ENCODE data around the gene DYNC1H1.

DNA sequence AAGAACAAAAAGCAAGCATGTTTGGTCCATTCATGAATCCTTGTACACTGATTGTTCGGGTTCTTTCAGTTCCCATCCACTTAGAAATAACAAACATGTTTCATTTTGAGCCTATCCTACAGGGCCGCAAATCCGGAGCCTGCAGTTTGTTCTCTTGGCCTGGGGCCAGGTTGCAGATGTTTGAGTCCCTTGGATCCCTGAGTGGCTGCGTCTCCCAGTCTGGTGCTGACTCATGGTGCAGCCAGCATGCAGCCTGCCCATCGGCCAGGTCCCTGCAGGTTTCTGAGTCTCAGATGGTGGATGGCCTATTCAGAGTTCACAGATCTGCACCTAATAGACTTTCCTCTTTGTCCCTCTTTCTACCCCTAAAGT lies 1.9 kb upstream of the DYNC1H1 start:
- TF ChIP-seq, protein P1, sequence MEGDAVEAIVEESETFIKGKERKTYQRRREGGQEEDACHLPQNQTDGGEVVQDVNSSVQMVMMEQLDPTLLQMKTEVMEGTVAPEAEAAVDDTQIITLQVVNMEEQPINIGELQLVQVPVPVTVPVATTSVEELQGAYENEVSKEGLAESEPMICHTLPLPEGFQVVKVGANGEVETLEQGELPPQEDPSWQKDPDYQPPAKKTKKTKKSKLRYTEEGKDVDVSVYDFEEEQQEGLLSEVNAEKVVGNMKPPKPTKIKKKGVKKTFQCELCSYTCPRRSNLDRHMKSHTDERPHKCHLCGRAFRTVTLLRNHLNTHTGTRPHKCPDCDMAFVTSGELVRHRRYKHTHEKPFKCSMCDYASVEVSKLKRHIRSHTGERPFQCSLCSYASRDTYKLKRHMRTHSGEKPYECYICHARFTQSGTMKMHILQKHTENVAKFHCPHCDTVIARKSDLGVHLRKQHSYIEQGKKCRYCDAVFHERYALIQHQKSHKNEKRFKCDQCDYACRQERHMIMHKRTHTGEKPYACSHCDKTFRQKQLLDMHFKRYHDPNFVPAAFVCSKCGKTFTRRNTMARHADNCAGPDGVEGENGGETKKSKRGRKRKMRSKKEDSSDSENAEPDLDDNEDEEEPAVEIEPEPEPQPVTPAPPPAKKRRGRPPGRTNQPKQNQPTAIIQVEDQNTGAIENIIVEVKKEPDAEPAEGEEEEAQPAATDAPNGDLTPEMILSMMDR (conservative IDR thresholded peaks at IDR 0.05), result no peak
- TF ChIP-seq ZFX (IDR thresholded peaks at IDR 0.05), result no peak

Measured in C4-2B (cell line).